Stimulated activated effector memory CD8-positive, alpha-beta T cell treated with anti-CD3 and anti-CD28 coated beads, Interleukin-12 subunit alpha, Interleukin-12 subunit beta, amount 100 ng/mL, for 72 hours (primary cell): Measurements from ENCODE around the gene LINGO3.
"Not testable (repeated sequence)": the region's sequence is repeated elsewhere in the genome, so short reads cannot be mapped to it uniquely, and the experiment has no call there.

Experiments used
- ATAC-seq: fragments of 150-1000 bp; cut with Tn5 transposase; 2 replicates; pipeline ENCODE4 v1.10.0; 2021
- DNase-seq, 2 donors: peaks; one replicate each; pipeline ENCODE4 v3.0.0; 2021 to 2022; ENCODE audit warnings: low spot score in 2 of 2
- H3K27ac Mint-ChIP-seq: one replicate; pipeline ENCODE4 v1.8.0; 2022; ENCODE audit warnings: mild to moderate bottlenecking, mixed read lengths
- H3K36me3 Mint-ChIP-seq: one replicate; pipeline ENCODE4 v1.8.0; 2022; ENCODE audit warnings: mild to moderate bottlenecking, mixed read lengths
- H3K4me1 Mint-ChIP-seq: one replicate; pipeline ENCODE4 v1.8.0; 2022; ENCODE audit warnings: mixed read lengths
- H3K4me3 Mint-ChIP-seq: one replicate; pipeline ENCODE4 v1.8.0; 2022; ENCODE audit warnings: mild to moderate bottlenecking, mixed read lengths
- H3K9me3 Mint-ChIP-seq: one replicate; pipeline ENCODE4 v1.8.0; 2022; ENCODE audit warnings: mixed read lengths

LINGO3 gene

GRCh38 chr19:2308114-2308556 lies at the start of gene LINGO3:
TSS of gene LINGO3 (minus strand) at chr19:2308154. CDS start at chr19:2291776, 16,378 bp downstream.
- Mint-ChIP-seq H3K9me3 (no peaks in the 10 kb centered on the region), H3K4me1 (peaks cover 11% of the 10 kb centered on the region), H3K27ac (no peak within 1 kb of the TSS), H3K36me3 (no peaks in the 10 kb centered on the region), H3K4me3 (peak within 1 kb of the TSS; percentile 39)
- no peak for ATAC-seq
- DNase-seq = no peak

- Mint-ChIP-seq H3K4me3 (no peak overlapping the region), H3K27ac (no peak overlapping the region), H3K4me1 (no peaks in the 10 kb centered on the region), H3K9me3 (no peaks in the 10 kb centered on the region), H3K36me3 (no peaks in the 10 kb centered on the region)
- no peak for ATAC-seq
- no peak for DNase-seq
Measured at GRCh38 chr19:2356036-2356646, 48.2 kb upstream of the LINGO3 start.

- Mint-ChIP-seq H3K27ac (no peak overlapping the region), H3K36me3 (no peaks in the 10 kb centered on the region), H3K4me1 (no peaks in the 10 kb centered on the region), H3K9me3 (no peaks in the 10 kb centered on the region), H3K4me3 (no peak overlapping the region)
- no peak for DNase-seq
- no peak for ATAC-seq
Measured at GRCh38 chr19:2355168-2356035, 47.4 kb upstream of the LINGO3 start.

GRCh38 chr19:2354670-2355069 lies 46.7 kb upstream of the LINGO3 start:
- H3K9me3 Mint-ChIP-seq = no peaks in the 10 kb centered on the region
- no peaks in the 10 kb centered on the region for H3K36me3 Mint-ChIP-seq
- no peak for DNase-seq
- H3K4me1 Mint-ChIP-seq = no peaks in the 10 kb centered on the region
- no peak overlapping the region for H3K4me3 Mint-ChIP-seq
- no peak for ATAC-seq
- H3K27ac Mint-ChIP-seq = no peak overlapping the region

- Mint-ChIP-seq H3K4me3 (no peak overlapping the region), H3K4me1 (no peaks in the 10 kb centered on the region), H3K36me3 (no peaks in the 10 kb centered on the region), H3K9me3 (no peaks in the 10 kb centered on the region), H3K27ac (no peak overlapping the region)
- DNase-seq (no peak), ATAC-seq (no peak)
Measured at GRCh38 chr19:2353887-2354592, 46.1 kb upstream of the LINGO3 start.

GRCh38 chr19:2353159-2353886 lies 45.4 kb upstream of the LINGO3 start:
- no peak for ATAC-seq
- Mint-ChIP-seq H3K4me3 (no peak overlapping the region), H3K27ac (no peak overlapping the region), H3K9me3 (no peaks in the 10 kb centered on the region), H3K36me3 (no peaks in the 10 kb centered on the region), H3K4me1 (no peaks in the 10 kb centered on the region)
- DNase-seq = no peak

- no peak overlapping the region for H3K27ac Mint-ChIP-seq
- DNase-seq (no peak), ATAC-seq (no peak)
- H3K4me3 Mint-ChIP-seq = no peak overlapping the region
- no peaks in the 10 kb centered on the region for H3K4me1 Mint-ChIP-seq
- H3K9me3 Mint-ChIP-seq = no peaks in the 10 kb centered on the region
- H3K36me3 Mint-ChIP-seq = no peaks in the 10 kb centered on the region
Measured at GRCh38 chr19:2352121-2352520, 44.2 kb upstream of the LINGO3 start.

- ATAC-seq (no peak), DNase-seq (no peak)
- H3K36me3 Mint-ChIP-seq = no peaks in the 10 kb centered on the region
- no peak overlapping the region for H3K4me3 Mint-ChIP-seq
- no peaks in the 10 kb centered on the region for H3K9me3 Mint-ChIP-seq
- H3K4me1 Mint-ChIP-seq = no peaks in the 10 kb centered on the region
- no peak overlapping the region for H3K27ac Mint-ChIP-seq
Measured at GRCh38 chr19:2351591-2351990, 43.6 kb upstream of the LINGO3 start.

GRCh38 chr19:2350656-2351055 lies 42.7 kb upstream of the LINGO3 start:
- Mint-ChIP-seq H3K27ac (no peak overlapping the region), H3K9me3 (no peaks in the 10 kb centered on the region), H3K4me3 (no peak overlapping the region), H3K36me3 (peaks cover 4% of the 10 kb centered on the region), H3K4me1 (peaks cover 5% of the 10 kb centered on the region)
- no peak for DNase-seq
- no peak for ATAC-seq

- H3K9me3 Mint-ChIP-seq, H3K4me3 Mint-ChIP-seq, H3K4me1 Mint-ChIP-seq, ATAC-seq, H3K27ac Mint-ChIP-seq, H3K36me3 Mint-ChIP-seq, DNase-seq: not testable (repeated sequence)
Measured at GRCh38 chr19:2349818-2350217, 41.9 kb upstream of the LINGO3 start.

- ATAC-seq (no peak), DNase-seq (no peak)
- peaks cover 6% of the 10 kb centered on the region for H3K4me1 Mint-ChIP-seq
- H3K4me3 Mint-ChIP-seq = no peak overlapping the region
- H3K27ac Mint-ChIP-seq = peak overlapping the region; percentile 18
- H3K9me3 Mint-ChIP-seq = no peaks in the 10 kb centered on the region
- H3K36me3 Mint-ChIP-seq = peaks cover 6% of the 10 kb centered on the region
Measured at GRCh38 chr19:2345794-2346663, 38.1 kb upstream of the LINGO3 start.

- Mint-ChIP-seq H3K4me1 (peaks cover 6% of the 10 kb centered on the region), H3K27ac (no peak overlapping the region), H3K4me3 (no peak overlapping the region), H3K9me3 (no peaks in the 10 kb centered on the region), H3K36me3 (peaks cover 6% of the 10 kb centered on the region)
- ATAC-seq = no peak
- DNase-seq = no peak
Measured at GRCh38 chr19:2345076-2345475, 37.1 kb upstream of the LINGO3 start.

GRCh38 chr19:2344381-2344870 lies 36.5 kb upstream of the LINGO3 start:
- DNase-seq = no peak
- Mint-ChIP-seq H3K36me3 (peaks cover 6% of the 10 kb centered on the region), H3K4me3 (no peak overlapping the region), H3K27ac (no peak overlapping the region), H3K9me3 (no peaks in the 10 kb centered on the region), H3K4me1 (peaks cover 6% of the 10 kb centered on the region)
- no peak for ATAC-seq

- Mint-ChIP-seq H3K27ac (peak overlapping the region; percentile 12), H3K4me1 (peaks cover 6% of the 10 kb centered on the region), H3K9me3 (no peaks in the 10 kb centered on the region), H3K4me3 (no peak overlapping the region), H3K36me3 (peaks cover 6% of the 10 kb centered on the region)
- DNase-seq (no peak), ATAC-seq (peak; percentile 27)
Measured at GRCh38 chr19:2343289-2343982, 35.5 kb upstream of the LINGO3 start.
